Measurements from ENCODE around the gene OCEL1. TPM values are rescaled to one million over a fixed set of nuclear protein-coding genes. Genes with fewer than 3 reads are reported as not detected.

OCEL1 gene
- total and polyA plus RNA-seq, 2 of the 13 experiments (the other 11 are each of a cell fraction or from before 2014, with no cell fraction given): 10.6 to 17.2 TPM

GRCh38 chr19:17200408-17201079 lies 25.5 kb upstream of the OCEL1 start (continued):
- no peak for TF ChIP-seq ATF5 (CRISPR knock-in tag; IDR thresholded peaks at IDR 0.05; ENCODE audit: low read depth)
- TF ChIP-seq FOXK1 (CRISPR knock-in tag; IDR thresholded peaks at IDR 0.05; ENCODE audit: borderline replicate concordance, low read depth): peak; percentile 55; the same call in 1 of the 2 replicates
- TF ChIP-seq ZNF598 (CRISPR knock-in tag; IDR thresholded peaks at IDR 0.05; ENCODE audit: borderline replicate concordance): peak; percentile 65; the same call in 1 of the 2 replicates
- TF ChIP-seq ELF1 (CRISPR knock-in tag; IDR thresholded peaks at IDR 0.05): 0 out of 2 replicates have a peak, but pooled peaks have one; percentile 24
- TF ChIP-seq YEATS2 (CRISPR knock-in tag; IDR thresholded peaks at IDR 0.05; ENCODE audit: borderline replicate concordance): no peak
- TF ChIP-seq FOSL2 (CRISPR knock-in tag; IDR thresholded peaks at IDR 0.05): peak; percentile 16; the same call in 1 of the 2 replicates
- TF ChIP-seq STAG1 (CRISPR knock-in tag; IDR thresholded peaks at IDR 0.05): peak; percentile 13
- peak; percentile 68 for TF ChIP-seq NR2F6 (IDR thresholded peaks at IDR 0.05)
- TF ChIP-seq NR2F6 (CRISPR knock-in tag; IDR thresholded peaks at IDR 0.05): peak; percentile 73
- TF ChIP-seq CAMTA2 (CRISPR knock-in tag; IDR thresholded peaks at IDR 0.05; ENCODE audit: borderline replicate concordance): 0 out of 2 replicates have a peak, but pooled peaks have one; percentile 35
- TF ChIP-seq, protein P1, sequence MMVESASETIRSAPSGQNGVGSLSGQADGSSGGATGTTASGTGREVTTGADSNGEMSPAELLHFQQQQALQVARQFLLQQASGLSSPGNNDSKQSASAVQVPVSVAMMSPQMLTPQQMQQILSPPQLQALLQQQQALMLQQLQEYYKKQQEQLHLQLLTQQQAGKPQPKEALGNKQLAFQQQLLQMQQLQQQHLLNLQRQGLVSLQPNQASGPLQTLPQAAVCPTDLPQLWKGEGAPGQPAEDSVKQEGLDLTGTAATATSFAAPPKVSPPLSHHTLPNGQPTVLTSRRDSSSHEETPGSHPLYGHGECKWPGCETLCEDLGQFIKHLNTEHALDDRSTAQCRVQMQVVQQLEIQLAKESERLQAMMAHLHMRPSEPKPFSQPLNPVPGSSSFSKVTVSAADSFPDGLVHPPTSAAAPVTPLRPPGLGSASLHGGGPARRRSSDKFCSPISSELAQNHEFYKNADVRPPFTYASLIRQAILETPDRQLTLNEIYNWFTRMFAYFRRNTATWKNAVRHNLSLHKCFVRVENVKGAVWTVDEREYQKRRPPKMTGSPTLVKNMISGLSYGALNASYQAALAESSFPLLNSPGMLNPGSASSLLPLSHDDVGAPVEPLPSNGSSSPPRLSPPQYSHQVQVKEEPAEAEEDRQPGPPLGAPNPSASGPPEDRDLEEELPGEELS (CRISPR knock-in tag; IDR thresholded peaks at IDR 0.05): peak; percentile 67
- peak; percentile 42; the same call in 1 of the 2 replicates for TF ChIP-seq ETV5 (CRISPR knock-in tag; IDR thresholded peaks at IDR 0.05; ENCODE audit: borderline replicate concordance)
- TF ChIP-seq ZBTB7B (CRISPR knock-in tag; IDR thresholded peaks at IDR 0.05): peak; percentile 88
- no peak for TF ChIP-seq E2F5 (CRISPR knock-in tag; conservative IDR thresholded peaks at IDR 0.05)
- no peak for TF ChIP-seq ZKSCAN5 (CRISPR knock-in tag; IDR thresholded peaks at IDR 0.05)
- TF ChIP-seq ARID2 (CRISPR knock-in tag; IDR thresholded peaks at IDR 0.05; ENCODE audit: borderline replicate concordance): 0 out of 2 replicates have a peak, but pooled peaks have one; percentile 11
- no peak for TF ChIP-seq TCF7 (IDR thresholded peaks at IDR 0.05; ENCODE audit: low read depth)
- TF ChIP-seq CSRNP1 (CRISPR knock-in tag; IDR thresholded peaks at IDR 0.05): peak; percentile 27; the same call in 1 of the 2 replicates
- no peak for TF ChIP-seq NBN (conservative IDR thresholded peaks at IDR 0.05)
- TF ChIP-seq, protein P2, sequence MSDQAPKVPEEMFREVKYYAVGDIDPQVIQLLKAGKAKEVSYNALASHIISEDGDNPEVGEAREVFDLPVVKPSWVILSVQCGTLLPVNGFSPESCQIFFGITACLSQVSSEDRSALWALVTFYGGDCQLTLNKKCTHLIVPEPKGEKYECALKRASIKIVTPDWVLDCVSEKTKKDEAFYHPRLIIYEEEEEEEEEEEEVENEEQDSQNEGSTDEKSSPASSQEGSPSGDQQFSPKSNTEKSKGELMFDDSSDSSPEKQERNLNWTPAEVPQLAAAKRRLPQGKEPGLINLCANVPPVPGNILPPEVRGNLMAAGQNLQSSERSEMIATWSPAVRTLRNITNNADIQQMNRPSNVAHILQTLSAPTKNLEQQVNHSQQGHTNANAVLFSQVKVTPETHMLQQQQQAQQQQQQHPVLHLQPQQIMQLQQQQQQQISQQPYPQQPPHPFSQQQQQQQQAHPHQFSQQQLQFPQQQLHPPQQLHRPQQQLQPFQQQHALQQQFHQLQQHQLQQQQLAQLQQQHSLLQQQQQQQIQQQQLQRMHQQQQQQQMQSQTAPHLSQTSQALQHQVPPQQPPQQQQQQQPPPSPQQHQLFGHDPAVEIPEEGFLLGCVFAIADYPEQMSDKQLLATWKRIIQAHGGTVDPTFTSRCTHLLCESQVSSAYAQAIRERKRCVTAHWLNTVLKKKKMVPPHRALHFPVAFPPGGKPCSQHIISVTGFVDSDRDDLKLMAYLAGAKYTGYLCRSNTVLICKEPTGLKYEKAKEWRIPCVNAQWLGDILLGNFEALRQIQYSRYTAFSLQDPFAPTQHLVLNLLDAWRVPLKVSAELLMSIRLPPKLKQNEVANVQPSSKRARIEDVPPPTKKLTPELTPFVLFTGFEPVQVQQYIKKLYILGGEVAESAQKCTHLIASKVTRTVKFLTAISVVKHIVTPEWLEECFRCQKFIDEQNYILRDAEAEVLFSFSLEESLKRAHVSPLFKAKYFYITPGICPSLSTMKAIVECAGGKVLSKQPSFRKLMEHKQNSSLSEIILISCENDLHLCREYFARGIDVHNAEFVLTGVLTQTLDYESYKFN (CRISPR knock-in tag; conservative IDR thresholded peaks at IDR 0.05): peak; percentile 90
- no peak for TF ChIP-seq TEF (CRISPR knock-in tag; IDR thresholded peaks at IDR 0.05)

Measured in HepG2 (cell line).